Articular chondrocyte of knee joint (primary cell): ENCODE data around the gene KIN. TPM values are rescaled to one million over a fixed set of nuclear protein-coding genes. Genes with fewer than 3 reads are reported as not detected.

Experiments used
- total RNA-seq: library from RNA; depleted of rRNA; stranded (reverse); fragments of >200 nt; gene quantifications from 2 replicates; pipeline ENCODE4 v1.2.3, GENCODE V29; 2012

KIN gene
- 6.7 and 12.9 TPM in 2 replicates for total RNA-seq

DNA sequence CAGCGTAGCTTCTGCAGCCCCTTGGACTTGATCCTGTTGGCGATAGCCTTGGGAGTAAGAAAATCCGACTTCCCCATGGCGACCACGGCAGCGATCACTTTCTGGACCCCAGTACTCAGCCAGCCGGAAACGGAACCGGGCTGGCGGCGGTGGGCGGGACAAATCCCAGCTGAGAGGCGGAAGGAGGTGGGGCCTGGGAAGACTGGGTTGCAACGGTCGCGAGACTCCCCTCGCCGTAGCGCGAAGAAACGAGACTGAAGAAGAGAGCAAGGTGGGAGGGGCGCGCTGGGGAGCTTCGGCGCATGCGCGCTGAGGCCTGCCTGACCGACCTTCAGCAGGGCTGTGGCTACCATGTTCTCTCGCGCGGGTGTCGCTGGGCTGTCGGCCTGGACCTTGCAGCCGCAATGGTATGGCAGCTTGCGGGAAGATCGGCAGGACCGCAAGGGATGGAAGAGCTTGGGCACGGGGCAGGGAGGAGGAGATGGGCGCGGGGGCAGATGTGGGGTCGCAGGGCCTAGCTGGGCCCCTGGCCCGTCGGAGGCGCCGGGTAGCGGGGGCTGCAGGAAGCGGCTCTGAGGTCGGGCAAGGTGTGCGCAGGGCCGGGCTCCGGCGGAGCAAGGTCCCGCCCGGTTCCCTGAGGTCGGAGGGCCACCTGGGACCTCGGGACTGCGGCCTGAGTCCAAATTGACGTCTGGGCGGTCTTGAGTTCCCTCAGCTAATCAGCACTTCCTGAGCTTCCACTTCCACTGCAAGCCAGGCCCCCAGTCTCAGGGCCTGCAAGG, at the start of gene KIN, which contains the start of gene ATP5F1C:
TSS of gene KIN (minus strand) at position 137 of the 782 bp plus-strand sequence. CDS start at position 77, 60 bp downstream.
TSS of gene ATP5F1C (plus strand) at position 321 of the 782 bp plus-strand sequence. CDS start at position 352, 31 bp downstream.

DNA sequence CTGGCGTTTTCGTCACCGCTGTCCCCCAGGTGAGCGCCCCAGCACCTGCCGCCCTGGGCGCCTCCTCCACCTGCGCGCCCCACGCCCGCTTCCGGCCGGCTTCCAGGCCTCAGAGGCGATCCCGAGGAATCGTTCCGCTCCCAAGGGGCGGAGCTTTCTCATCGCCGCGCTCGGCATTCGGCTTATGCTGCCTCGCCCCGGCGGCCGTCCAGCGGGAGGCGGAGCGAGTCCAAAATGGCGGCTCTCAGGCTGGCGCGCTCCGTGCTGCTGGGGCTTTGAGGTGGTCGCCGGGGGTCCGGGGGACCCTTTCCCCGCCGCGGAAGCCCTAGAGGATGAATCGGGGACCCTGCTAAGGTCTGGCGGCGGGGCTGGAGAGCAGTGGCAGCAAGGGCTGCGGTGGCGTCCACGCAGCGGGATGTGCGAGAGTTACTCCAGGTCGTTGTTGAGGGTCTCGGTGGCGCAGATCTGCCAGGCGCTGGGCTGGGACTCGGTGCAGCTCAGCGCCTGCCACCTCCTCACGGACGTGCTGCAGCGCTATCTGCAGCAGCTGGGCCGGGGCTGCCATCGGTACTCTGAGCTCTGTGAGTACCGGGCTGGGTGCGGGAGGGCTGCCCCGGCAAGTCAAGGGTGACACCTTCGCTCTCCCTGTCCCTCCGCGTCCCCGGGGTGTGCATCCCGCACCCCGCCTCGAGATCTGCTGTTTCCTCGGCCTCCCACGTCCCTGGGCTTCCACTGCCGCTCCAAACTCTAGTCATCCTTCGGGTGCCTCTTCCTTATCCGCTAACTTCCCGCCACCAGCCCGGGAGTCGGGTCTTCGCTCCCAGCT, 30.7 kb upstream of the KIN start, which contains the start of gene TAF3:
TSS of gene TAF3 (plus strand) at position 211 of the 826 bp plus-strand sequence. CDS start at position 416, 205 bp downstream.

DNA sequence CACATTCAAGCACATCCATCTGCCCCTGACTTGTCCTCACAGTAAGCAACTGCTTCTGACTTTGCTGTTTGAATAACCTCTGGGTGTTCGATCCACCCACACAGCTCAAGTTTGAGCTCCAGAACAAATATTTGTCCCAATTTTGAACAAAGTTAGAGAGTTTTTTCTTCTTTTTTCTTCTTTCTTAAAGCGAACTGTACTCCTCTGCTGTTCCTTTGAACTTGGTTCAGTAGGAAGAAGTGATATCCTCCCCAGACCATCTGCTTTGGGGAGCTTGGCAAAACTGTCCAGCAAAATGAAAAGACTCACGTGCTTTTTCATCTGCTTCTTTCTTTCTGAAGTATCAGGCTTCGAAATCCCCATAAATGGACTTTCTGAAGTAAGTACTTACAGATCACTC, 84.7 kb downstream of the KIN start, which contains the start of gene ITIH2:
TSS of gene ITIH2 (plus strand) at position 177 of the 400 bp plus-strand sequence. CDS start at position 296, 119 bp downstream.

Other genes with a start within 250 kb of the KIN start
- gene ITIH5, start 121.0 kb downstream of the KIN start, total RNA-seq, result 2.5 and 14.4 TPM in 2 replicates
- gene ITIH2, start 84.7 kb downstream of the KIN start, total RNA-seq, result 0.11 TPM in 1 of 2 replicates, not detected in the other
- gene ATP5F1C, start 184 bp upstream of the KIN start, total RNA-seq, result 206 and 226 TPM in 2 replicates
- gene TAF3, start 30.5 kb upstream of the KIN start, total RNA-seq, result 3.0 and 3.2 TPM in 2 replicates